ENCODE results near the gene ZNF438.

ZNF438 gene

GRCh38 chr10:30882281-30882680 is 149.4 kb downstream of the ZNF438 start:
- no peak for DNase-seq (ENCODE audit: low spot score)

GRCh38 chr10:30878920-30879319 is 152.7 kb downstream of the ZNF438 start:
- no peak for DNase-seq (ENCODE audit: low spot score)

GRCh38 chr10:30877111-30877510 is 154.6 kb downstream of the ZNF438 start:
- no peak for DNase-seq (ENCODE audit: low spot score)

- no peak for DNase-seq (ENCODE audit: low spot score)
These were observed 158.3 kb downstream of the ZNF438 start for GRCh38 chr10:30873411-30873810.

- DNase-seq (ENCODE audit: low spot score): no peak
These were observed 160.8 kb downstream of the ZNF438 start for GRCh38 chr10:30870896-30871295.

- DNase-seq (ENCODE audit: low spot score): no peak
These were observed 162.1 kb downstream of the ZNF438 start for GRCh38 chr10:30869566-30869965.

GRCh38 chr10:30868611-30869010 is 163.1 kb downstream of the ZNF438 start:
- DNase-seq (ENCODE audit: low spot score): no peak

- no peak for DNase-seq (ENCODE audit: low spot score)
These were observed 164.8 kb downstream of the ZNF438 start for GRCh38 chr10:30866896-30867295.

- DNase-seq (ENCODE audit: low spot score): no peak
These were observed 166.3 kb downstream of the ZNF438 start for GRCh38 chr10:30865141-30865926.

GRCh38 chr10:30863516-30864210 is 168.0 kb downstream of the ZNF438 start:
- DNase-seq (ENCODE audit: low spot score): no peak

GRCh38 chr10:30862486-30862885 is 169.2 kb downstream of the ZNF438 start:
- DNase-seq (ENCODE audit: low spot score): no peak

GRCh38 chr10:30861976-30862375 is 169.7 kb downstream of the ZNF438 start:
- no peak for DNase-seq (ENCODE audit: low spot score)

GRCh38 chr10:30861221-30861620 is 170.4 kb downstream of the ZNF438 start:
- DNase-seq (ENCODE audit: low spot score): no peak

- DNase-seq (ENCODE audit: low spot score): no peak
These were observed 173.2 kb downstream of the ZNF438 start for GRCh38 chr10:30858499-30858898.

GRCh38 chr10:30857803-30858202 is 173.9 kb downstream of the ZNF438 start:
- no peak for DNase-seq (ENCODE audit: low spot score)

- no peak for DNase-seq (ENCODE audit: low spot score)
These were observed 176.5 kb downstream of the ZNF438 start for GRCh38 chr10:30855131-30855530.

GRCh38 chr10:30854656-30855055 is 177.0 kb downstream of the ZNF438 start:
- no peak for DNase-seq (ENCODE audit: low spot score)

- DNase-seq (ENCODE audit: low spot score): no peak
These were observed 178.6 kb downstream of the ZNF438 start for GRCh38 chr10:30853066-30853465.

GRCh38 chr10:30850776-30851175 is 180.9 kb downstream of the ZNF438 start:
- DNase-seq (ENCODE audit: low spot score): no peak

- DNase-seq (ENCODE audit: low spot score): no peak
These were observed 182.2 kb downstream of the ZNF438 start for GRCh38 chr10:30849231-30850035.

- DNase-seq (ENCODE audit: low spot score): no peak
These were observed 183.2 kb downstream of the ZNF438 start for GRCh38 chr10:30848396-30849032.

GRCh38 chr10:30847642-30848041 is 184.0 kb downstream of the ZNF438 start:
- DNase-seq (ENCODE audit: low spot score): no peak

Data from CD4-positive, alpha-beta T cell treated with Interleukin-6 at 100 ng/mL for 8 hours (primary cell).